ENCODE data around the gene INSC.

- TF ChIP-seq, protein P1, sequence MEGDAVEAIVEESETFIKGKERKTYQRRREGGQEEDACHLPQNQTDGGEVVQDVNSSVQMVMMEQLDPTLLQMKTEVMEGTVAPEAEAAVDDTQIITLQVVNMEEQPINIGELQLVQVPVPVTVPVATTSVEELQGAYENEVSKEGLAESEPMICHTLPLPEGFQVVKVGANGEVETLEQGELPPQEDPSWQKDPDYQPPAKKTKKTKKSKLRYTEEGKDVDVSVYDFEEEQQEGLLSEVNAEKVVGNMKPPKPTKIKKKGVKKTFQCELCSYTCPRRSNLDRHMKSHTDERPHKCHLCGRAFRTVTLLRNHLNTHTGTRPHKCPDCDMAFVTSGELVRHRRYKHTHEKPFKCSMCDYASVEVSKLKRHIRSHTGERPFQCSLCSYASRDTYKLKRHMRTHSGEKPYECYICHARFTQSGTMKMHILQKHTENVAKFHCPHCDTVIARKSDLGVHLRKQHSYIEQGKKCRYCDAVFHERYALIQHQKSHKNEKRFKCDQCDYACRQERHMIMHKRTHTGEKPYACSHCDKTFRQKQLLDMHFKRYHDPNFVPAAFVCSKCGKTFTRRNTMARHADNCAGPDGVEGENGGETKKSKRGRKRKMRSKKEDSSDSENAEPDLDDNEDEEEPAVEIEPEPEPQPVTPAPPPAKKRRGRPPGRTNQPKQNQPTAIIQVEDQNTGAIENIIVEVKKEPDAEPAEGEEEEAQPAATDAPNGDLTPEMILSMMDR (IDR thresholded peaks at IDR 0.05): no peak
- TF ChIP-seq POLR2A (IDR thresholded peaks at IDR 0.05): no peak
- TF ChIP-seq EP300 (IDR thresholded peaks at IDR 0.05): no peak
Measured at GRCh38 chr11:15293975-15294620, 179.4 kb downstream of the INSC start.
